K562 (cell line): ENCODE results near the gene INPP5D. TPM values are rescaled to one million over a fixed set of nuclear protein-coding genes. Genes with fewer than 3 reads are reported as not detected.

Experiments used
- ZNF586 ChIP-seq: fragments of 450-650 bp; formaldehyde crosslinking; conservative IDR thresholded peaks from 2 replicates; pipeline ENCODE4 v1.4.0; 2020; ENCODE audit warnings: mild to moderate bottlenecking, moderate library complexity
- polyA plus RNA-seq, 8 experiments: library from polyadenylated mRNA; depleted of rRNA in 4 of 8; stranded (reverse) in 5 of 8; unstranded in 3 of 8; fragments of >200 nt; fragmentation: Nextera tagmentation in 2 of 8; fragmentation: Illumina TruSeq in 1 of 8; extraction: Ambion mirVana in 2 of 8; extraction: Trizol in 1 of 8; gene quantifications; 2 replicates each; pipeline versions ENCODE4 v1.2.1 to v1.2.3, GENCODE V29; 2011 to 2014; ENCODE audit warnings: inconsistent platforms in 1 of 8, missing spikeins in 1 of 8
- total RNA-seq, 7 experiments: library from RNA; depleted of rRNA in 6 of 7; stranded (reverse); fragments of >200 nt in 6 of 7; fragmentation: Illumina TruSeq in 2 of 7; extraction: Trizol in 2 of 7; gene quantifications; 2 replicates each; pipeline versions ENCODE4 v1.2.1 to v1.2.3, GENCODE V29; 2011 to 2021; ENCODE audit warnings: low replicate concordance in 1 of 7
- TF ChIP-seq, protein P1 (sequence below): fragments of 200-600 bp; sonication (generic); IDR thresholded peaks from one replicate; pipeline ENCODE4 v1.6.1; 2012; ENCODE audit warnings: mild to moderate bottlenecking, low read depth, low read length, inconsistent platforms

INPP5D gene
- total and polyA plus RNA-seq, 9 of the 15 experiments (the other 6 are each of a cell fraction or from before 2014, with no cell fraction given): 0.55 to 6.2 (median 2.2) TPM

DNA sequence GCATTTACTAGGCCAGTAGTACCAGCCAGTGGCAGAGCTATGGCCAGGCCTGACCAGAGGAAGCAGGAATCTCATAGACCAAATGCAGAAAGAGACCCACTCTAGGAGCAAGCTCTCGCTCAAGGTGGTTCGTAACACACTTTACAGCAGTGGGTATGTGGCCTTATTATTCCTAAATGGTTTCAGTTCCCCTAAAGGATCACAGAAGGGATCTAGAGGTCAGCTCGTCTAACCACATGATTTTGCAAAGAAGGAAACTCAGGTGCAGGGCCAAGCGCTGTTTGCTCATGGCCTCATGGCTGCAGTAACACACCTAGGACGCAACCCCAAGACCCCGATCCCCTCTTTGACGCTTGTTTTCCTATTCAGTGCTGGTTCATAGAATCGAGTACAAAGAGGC lies 125.8 kb downstream of the INPP5D start (continued):
- TF ChIP-seq, protein P1, sequence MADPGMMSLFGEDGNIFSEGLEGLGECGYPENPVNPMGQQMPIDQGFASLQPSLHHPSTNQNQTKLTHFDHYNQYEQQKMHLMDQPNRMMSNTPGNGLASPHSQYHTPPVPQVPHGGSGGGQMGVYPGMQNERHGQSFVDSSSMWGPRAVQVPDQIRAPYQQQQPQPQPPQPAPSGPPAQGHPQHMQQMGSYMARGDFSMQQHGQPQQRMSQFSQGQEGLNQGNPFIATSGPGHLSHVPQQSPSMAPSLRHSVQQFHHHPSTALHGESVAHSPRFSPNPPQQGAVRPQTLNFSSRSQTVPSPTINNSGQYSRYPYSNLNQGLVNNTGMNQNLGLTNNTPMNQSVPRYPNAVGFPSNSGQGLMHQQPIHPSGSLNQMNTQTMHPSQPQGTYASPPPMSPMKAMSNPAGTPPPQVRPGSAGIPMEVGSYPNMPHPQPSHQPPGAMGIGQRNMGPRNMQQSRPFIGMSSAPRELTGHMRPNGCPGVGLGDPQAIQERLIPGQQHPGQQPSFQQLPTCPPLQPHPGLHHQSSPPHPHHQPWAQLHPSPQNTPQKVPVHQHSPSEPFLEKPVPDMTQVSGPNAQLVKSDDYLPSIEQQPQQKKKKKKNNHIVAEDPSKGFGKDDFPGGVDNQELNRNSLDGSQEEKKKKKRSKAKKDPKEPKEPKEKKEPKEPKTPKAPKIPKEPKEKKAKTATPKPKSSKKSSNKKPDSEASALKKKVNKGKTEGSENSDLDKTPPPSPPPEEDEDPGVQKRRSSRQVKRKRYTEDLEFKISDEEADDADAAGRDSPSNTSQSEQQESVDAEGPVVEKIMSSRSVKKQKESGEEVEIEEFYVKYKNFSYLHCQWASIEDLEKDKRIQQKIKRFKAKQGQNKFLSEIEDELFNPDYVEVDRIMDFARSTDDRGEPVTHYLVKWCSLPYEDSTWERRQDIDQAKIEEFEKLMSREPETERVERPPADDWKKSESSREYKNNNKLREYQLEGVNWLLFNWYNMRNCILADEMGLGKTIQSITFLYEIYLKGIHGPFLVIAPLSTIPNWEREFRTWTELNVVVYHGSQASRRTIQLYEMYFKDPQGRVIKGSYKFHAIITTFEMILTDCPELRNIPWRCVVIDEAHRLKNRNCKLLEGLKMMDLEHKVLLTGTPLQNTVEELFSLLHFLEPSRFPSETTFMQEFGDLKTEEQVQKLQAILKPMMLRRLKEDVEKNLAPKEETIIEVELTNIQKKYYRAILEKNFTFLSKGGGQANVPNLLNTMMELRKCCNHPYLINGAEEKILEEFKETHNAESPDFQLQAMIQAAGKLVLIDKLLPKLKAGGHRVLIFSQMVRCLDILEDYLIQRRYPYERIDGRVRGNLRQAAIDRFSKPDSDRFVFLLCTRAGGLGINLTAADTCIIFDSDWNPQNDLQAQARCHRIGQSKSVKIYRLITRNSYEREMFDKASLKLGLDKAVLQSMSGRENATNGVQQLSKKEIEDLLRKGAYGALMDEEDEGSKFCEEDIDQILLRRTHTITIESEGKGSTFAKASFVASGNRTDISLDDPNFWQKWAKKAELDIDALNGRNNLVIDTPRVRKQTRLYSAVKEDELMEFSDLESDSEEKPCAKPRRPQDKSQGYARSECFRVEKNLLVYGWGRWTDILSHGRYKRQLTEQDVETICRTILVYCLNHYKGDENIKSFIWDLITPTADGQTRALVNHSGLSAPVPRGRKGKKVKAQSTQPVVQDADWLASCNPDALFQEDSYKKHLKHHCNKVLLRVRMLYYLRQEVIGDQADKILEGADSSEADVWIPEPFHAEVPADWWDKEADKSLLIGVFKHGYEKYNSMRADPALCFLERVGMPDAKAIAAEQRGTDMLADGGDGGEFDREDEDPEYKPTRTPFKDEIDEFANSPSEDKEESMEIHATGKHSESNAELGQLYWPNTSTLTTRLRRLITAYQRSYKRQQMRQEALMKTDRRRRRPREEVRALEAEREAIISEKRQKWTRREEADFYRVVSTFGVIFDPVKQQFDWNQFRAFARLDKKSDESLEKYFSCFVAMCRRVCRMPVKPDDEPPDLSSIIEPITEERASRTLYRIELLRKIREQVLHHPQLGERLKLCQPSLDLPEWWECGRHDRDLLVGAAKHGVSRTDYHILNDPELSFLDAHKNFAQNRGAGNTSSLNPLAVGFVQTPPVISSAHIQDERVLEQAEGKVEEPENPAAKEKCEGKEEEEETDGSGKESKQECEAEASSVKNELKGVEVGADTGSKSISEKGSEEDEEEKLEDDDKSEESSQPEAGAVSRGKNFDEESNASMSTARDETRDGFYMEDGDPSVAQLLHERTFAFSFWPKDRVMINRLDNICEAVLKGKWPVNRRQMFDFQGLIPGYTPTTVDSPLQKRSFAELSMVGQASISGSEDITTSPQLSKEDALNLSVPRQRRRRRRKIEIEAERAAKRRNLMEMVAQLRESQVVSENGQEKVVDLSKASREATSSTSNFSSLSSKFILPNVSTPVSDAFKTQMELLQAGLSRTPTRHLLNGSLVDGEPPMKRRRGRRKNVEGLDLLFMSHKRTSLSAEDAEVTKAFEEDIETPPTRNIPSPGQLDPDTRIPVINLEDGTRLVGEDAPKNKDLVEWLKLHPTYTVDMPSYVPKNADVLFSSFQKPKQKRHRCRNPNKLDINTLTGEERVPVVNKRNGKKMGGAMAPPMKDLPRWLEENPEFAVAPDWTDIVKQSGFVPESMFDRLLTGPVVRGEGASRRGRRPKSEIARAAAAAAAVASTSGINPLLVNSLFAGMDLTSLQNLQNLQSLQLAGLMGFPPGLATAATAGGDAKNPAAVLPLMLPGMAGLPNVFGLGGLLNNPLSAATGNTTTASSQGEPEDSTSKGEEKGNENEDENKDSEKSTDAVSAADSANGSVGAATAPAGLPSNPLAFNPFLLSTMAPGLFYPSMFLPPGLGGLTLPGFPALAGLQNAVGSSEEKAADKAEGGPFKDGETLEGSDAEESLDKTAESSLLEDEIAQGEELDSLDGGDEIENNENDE: no peak
- TF ChIP-seq ZNF586 (CRISPR knock-in tag): no peak
